Activated CD8-positive, alpha-beta memory T cell treated with anti-CD3 and anti-CD28 coated beads, Interleukin-2, amount 50 U/mL, for 24 hours (primary cell): ENCODE data around the gene RALGPS1.
"Not testable (repeated sequence)": the region's sequence is repeated elsewhere in the genome, so short reads cannot be mapped to it uniquely, and the experiment has no call there.

Experiments used
- DNase-seq: peaks from one replicate; pipeline ENCODE4 v3.0.0-alpha.2; 2020; ENCODE audit errors: extremely low read depth

The RALGPS1 gene

GRCh38 chr9:127136880-127137639 is 222.5 kb downstream of the RALGPS1 start:
- no peak for DNase-seq

GRCh38 chr9:127137640-127138360 is 223.2 kb downstream of the RALGPS1 start:
- DNase-seq: no peak

- DNase-seq: no peak
Observed at GRCh38 chr9:127138444-127138843, 223.9 kb downstream of the RALGPS1 start.

GRCh38 chr9:127139071-127139731 is 224.6 kb downstream of the RALGPS1 start:
- no peak for DNase-seq

- DNase-seq: no peak
Observed at GRCh38 chr9:127139775-127140174, 225.2 kb downstream of the RALGPS1 start.

- DNase-seq: no peak
Observed at GRCh38 chr9:127140181-127140580, 225.6 kb downstream of the RALGPS1 start.

GRCh38 chr9:127140842-127141675 is 226.5 kb downstream of the RALGPS1 start:
- no peak for DNase-seq

- DNase-seq: no peak
Observed at GRCh38 chr9:127142291-127142690, 227.7 kb downstream of the RALGPS1 start.

- DNase-seq: no peak
Observed at GRCh38 chr9:127142931-127143464, 228.4 kb downstream of the RALGPS1 start.

GRCh38 chr9:127143920-127144465 is 229.4 kb downstream of the RALGPS1 start:
- DNase-seq: no peak

- DNase-seq: no peak
Observed at GRCh38 chr9:127144670-127145445, 230.3 kb downstream of the RALGPS1 start.

- not testable (repeated sequence) for DNase-seq
Observed at GRCh38 chr9:127146841-127147240, 232.3 kb downstream of the RALGPS1 start.

GRCh38 chr9:127147251-127147650 is 232.7 kb downstream of the RALGPS1 start:
- no peak for DNase-seq

- DNase-seq: no peak
Observed at GRCh38 chr9:127148014-127148413, 233.4 kb downstream of the RALGPS1 start.

GRCh38 chr9:127149010-127149409 is 234.4 kb downstream of the RALGPS1 start:
- no peak for DNase-seq

- no peak for DNase-seq
Observed at GRCh38 chr9:127149463-127150390, 235.1 kb downstream of the RALGPS1 start.

- DNase-seq: no peak
Observed at GRCh38 chr9:127153501-127153900, 238.9 kb downstream of the RALGPS1 start.

- no peak for DNase-seq
Observed at GRCh38 chr9:127154003-127154389, 239.4 kb downstream of the RALGPS1 start.
